ENCODE measurements around the gene DOCK9.

DOCK9 gene

GRCh38 chr13:98960606-98961502, 17.0 kb downstream of the DOCK9 start:
- no peak for TF ChIP-seq CTCF (conservative IDR thresholded peaks at IDR 0.05; ENCODE audit: low read depth, low read length)
- no peak overlapping the region for H3K4me3 ChIP-seq (ENCODE audit: low read length)
- DNase-seq (ENCODE audit: low read depth), result no peak

- DNase-seq (ENCODE audit: low read depth), result no peak
- no peak overlapping the region for H3K4me3 ChIP-seq (ENCODE audit: low read length)
- no peak for TF ChIP-seq CTCF (conservative IDR thresholded peaks at IDR 0.05; ENCODE audit: low read depth, low read length)
Measured at GRCh38 chr13:98959786-98960605, 17.9 kb downstream of the DOCK9 start.

GRCh38 chr13:98959291-98959690, 18.6 kb downstream of the DOCK9 start:
- no peak for DNase-seq (ENCODE audit: low read depth)
- H3K4me3 ChIP-seq (ENCODE audit: low read length), result no peak overlapping the region
- TF ChIP-seq CTCF (conservative IDR thresholded peaks at IDR 0.05; ENCODE audit: low read depth, low read length), result no peak

- no peak overlapping the region for H3K4me3 ChIP-seq (ENCODE audit: low read length)
- no peak for DNase-seq (ENCODE audit: low read depth)
- no peak for TF ChIP-seq CTCF (conservative IDR thresholded peaks at IDR 0.05; ENCODE audit: low read depth, low read length)
Measured at GRCh38 chr13:98958443-98958794, 19.4 kb downstream of the DOCK9 start.

GRCh38 chr13:98957731-98958442, 20.0 kb downstream of the DOCK9 start:
- TF ChIP-seq CTCF (conservative IDR thresholded peaks at IDR 0.05; ENCODE audit: low read depth, low read length), result no peak
- H3K4me3 ChIP-seq (ENCODE audit: low read length), result no peak overlapping the region
- no peak for DNase-seq (ENCODE audit: low read depth)

GRCh38 chr13:98955336-98955735, 22.5 kb downstream of the DOCK9 start:
- H3K4me3 ChIP-seq (ENCODE audit: low read length), result no peak overlapping the region
- no peak for DNase-seq (ENCODE audit: low read depth)
- no peak for TF ChIP-seq CTCF (conservative IDR thresholded peaks at IDR 0.05; ENCODE audit: low read depth, low read length)
